ENCODE measurements around the gene CDC25C.
"Not testable (repeated sequence)": the region's sequence is repeated elsewhere in the genome, so short reads cannot be mapped to it uniquely, and the experiment has no call there.

CDC25C gene

DNA sequence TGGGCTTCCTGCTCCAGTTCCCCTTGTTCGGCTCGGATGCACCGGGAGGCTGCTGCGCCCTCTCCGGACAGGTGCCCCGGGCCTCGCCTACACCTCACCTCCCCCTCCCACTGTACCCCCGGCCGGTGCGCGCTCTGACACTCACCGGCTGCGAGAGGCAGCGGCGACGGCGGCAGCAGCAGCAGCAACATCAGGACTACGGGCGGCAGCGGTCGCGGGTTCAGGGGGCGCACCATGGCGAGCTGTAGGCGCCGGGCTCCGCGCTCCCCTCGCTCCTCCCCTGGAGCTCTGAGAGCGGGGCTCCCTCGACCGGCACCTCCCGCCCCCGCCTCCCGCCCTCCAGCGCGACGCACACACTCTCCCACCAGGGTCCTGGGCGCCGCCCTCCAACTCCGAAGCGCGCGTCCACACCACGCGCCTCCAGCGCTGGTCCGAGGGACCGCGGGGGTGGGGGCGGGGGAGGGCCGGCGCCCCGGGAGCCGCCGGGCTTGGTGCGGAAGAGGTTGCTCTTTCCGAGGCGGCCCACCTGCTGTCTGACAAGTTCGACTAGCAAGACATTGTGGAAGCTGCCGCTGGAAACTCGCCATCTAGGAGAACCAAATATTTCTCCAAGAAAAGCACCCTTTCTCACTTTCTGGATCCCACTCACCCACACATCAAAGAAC is 57.3 kb downstream of the CDC25C start, which contains the start of gene GFRA3:
TSS of gene GFRA3 (minus strand) at position 433 of the 665 bp plus-strand sequence. CDS start at position 236, 197 bp downstream.
- H3K9ac ChIP-seq (ENCODE audit: low read length) = no peak within 1 kb of the TSS
- H3K27me3 ChIP-seq (replicated peaks; ENCODE audit: control insufficient read depth, insufficient read depth, low read length) = peaks cover 41% of the 10 kb centered on the region
- H3K4me1 ChIP-seq (ENCODE audit: control insufficient read depth, insufficient read depth, low read length) = no peaks in the 10 kb centered on the region
- peak; percentile 7 for DNase-seq (ENCODE audit: low read depth)
- no peaks in the 10 kb centered on the region for H3K36me3 ChIP-seq (ENCODE audit: control insufficient read depth, insufficient read depth, low read length, severe bottlenecking)
- H3K4me3 ChIP-seq (ENCODE audit: low read length) = no peak within 1 kb of the TSS
- peaks cover 3% of the 10 kb centered on the region for H3K9me3 ChIP-seq (ENCODE audit: control insufficient read depth, low read length)

DNA sequence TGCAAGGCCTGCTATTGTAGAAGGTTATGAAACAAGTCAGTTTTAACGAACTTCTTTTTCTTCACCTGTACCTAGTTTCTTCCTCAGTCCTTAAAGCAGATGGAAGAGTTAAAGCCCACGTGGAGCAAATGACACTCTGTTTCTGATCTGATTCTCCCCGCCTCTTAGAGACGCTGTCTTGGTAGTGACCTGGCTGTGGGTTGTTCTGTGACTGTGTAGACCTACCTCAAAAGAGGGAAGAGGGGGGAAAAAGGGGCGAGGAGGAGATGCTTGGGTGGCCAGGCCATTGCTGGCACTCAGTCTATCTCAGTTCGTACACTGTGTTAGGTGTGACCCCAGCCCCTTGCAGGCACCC is 57.8 kb downstream of the CDC25C start:
- Histone ChIP-seq H3K4me3 (ENCODE audit: low read length) (no peak overlapping the region), H3K36me3 (ENCODE audit: control insufficient read depth, insufficient read depth, low read length, severe bottlenecking) (no peaks in the 10 kb centered on the region), H3K9me3 (ENCODE audit: control insufficient read depth, low read length) (peaks cover 3% of the 10 kb centered on the region), H3K4me1 (ENCODE audit: control insufficient read depth, insufficient read depth, low read length) (no peaks in the 10 kb centered on the region), H3K9ac (ENCODE audit: low read length) (no peak overlapping the region), H3K27me3 (replicated peaks; ENCODE audit: control insufficient read depth, insufficient read depth, low read length) (peaks cover 41% of the 10 kb centered on the region)
- DNase-seq (ENCODE audit: low read depth) = no peak

DNA sequence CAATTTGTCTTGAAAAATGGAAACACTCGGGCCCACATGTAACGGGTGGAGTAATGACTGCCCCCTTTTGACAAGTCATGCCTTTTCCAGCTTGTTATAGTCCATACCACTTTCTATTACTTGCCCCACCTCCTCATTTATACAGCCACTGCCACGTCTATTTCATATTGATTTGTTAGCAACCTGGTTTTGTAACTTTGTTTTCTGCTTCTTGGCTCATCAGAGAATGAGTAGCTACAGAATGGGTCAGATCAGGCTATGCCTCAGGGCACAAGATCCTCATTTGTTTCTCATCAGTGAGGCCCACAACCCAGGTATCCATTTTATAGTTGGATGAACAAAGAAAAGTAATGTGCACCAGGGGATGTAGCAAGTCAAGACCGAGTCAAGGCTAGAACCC is 58.9 kb downstream of the CDC25C start:
- no peaks in the 10 kb centered on the region for H3K36me3 ChIP-seq (ENCODE audit: control insufficient read depth, insufficient read depth, low read length, severe bottlenecking)
- DNase-seq (ENCODE audit: low read depth) = no peak
- no peak overlapping the region for H3K9ac ChIP-seq (ENCODE audit: low read length)
- no peaks in the 10 kb centered on the region for H3K9me3 ChIP-seq (ENCODE audit: control insufficient read depth, low read length)
- H3K4me3 ChIP-seq (ENCODE audit: low read length) = no peak overlapping the region
- H3K4me1 ChIP-seq (ENCODE audit: control insufficient read depth, insufficient read depth, low read length) = no peaks in the 10 kb centered on the region
- peaks cover 41% of the 10 kb centered on the region for H3K27me3 ChIP-seq (replicated peaks; ENCODE audit: control insufficient read depth, insufficient read depth, low read length)

DNA sequence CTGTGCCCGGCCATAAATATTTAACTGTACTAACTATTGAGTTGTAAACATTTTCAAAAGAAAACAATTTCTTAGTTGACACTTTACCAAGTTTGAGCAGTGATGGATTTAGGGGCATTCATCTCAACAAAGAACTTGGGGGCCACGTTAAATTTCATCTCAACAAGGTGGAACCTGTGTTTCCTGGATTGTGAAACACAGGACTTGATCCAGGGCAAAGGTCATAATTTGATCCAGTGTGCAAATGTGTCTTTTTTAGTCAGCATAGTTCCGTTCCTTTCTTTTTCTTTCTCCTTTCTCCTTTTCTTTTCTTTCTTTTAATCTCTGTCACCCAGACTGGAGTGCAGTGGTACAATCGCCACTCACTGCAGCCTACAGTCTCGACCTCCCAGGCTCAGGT is 60.3 kb downstream of the CDC25C start:
- Histone ChIP-seq H3K9ac (ENCODE audit: low read length) (no peak overlapping the region), H3K9me3 (ENCODE audit: control insufficient read depth, low read length) (no peaks in the 10 kb centered on the region), H3K4me1 (ENCODE audit: control insufficient read depth, insufficient read depth, low read length) (no peaks in the 10 kb centered on the region), H3K27me3 (replicated peaks; ENCODE audit: control insufficient read depth, insufficient read depth, low read length) (peaks cover 36% of the 10 kb centered on the region), H3K4me3 (ENCODE audit: low read length) (no peak overlapping the region), H3K36me3 (ENCODE audit: control insufficient read depth, insufficient read depth, low read length, severe bottlenecking) (no peaks in the 10 kb centered on the region)
- no peak for DNase-seq (ENCODE audit: low read depth)

GRCh38 chr5:138264183-138264582 is 67.4 kb downstream of the CDC25C start:
- Histone ChIP-seq H3K9ac (ENCODE audit: low read length) (no peak overlapping the region), H3K9me3 (ENCODE audit: control insufficient read depth, low read length) (no peaks in the 10 kb centered on the region), H3K4me1 (ENCODE audit: control insufficient read depth, insufficient read depth, low read length) (no peaks in the 10 kb centered on the region), H3K36me3 (ENCODE audit: control insufficient read depth, insufficient read depth, low read length, severe bottlenecking) (no peaks in the 10 kb centered on the region), H3K27me3 (replicated peaks; ENCODE audit: control insufficient read depth, insufficient read depth, low read length) (peaks cover 19% of the 10 kb centered on the region), H3K4me3 (ENCODE audit: low read length) (no peak overlapping the region)
- no peak for DNase-seq (ENCODE audit: low read depth)

DNA sequence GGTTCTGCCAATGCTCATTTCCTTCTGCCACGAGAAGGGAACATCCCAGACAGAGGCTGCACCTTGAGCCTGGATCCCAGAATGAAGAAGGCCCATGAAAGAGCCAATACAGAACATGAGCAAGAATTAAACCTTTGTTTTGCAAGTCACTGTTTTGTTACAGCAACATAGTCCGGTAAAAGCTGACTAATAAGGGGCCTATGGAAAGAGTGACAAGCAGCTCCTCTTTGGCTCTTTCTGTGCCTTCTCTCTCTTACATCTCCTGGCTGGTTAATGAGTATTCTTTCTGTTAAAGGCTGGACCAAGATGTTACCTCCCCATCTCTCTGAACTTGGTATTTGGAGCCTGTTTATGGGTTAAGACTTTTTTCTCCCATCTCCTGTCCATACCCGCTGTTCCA is 68.0 kb downstream of the CDC25C start:
- H3K4me3 ChIP-seq (ENCODE audit: low read length) = no peak overlapping the region
- no peak for DNase-seq (ENCODE audit: low read depth)
- H3K9me3 ChIP-seq (ENCODE audit: control insufficient read depth, low read length) = no peaks in the 10 kb centered on the region
- no peaks in the 10 kb centered on the region for H3K4me1 ChIP-seq (ENCODE audit: control insufficient read depth, insufficient read depth, low read length)
- H3K27me3 ChIP-seq (replicated peaks; ENCODE audit: control insufficient read depth, insufficient read depth, low read length) = peaks cover 19% of the 10 kb centered on the region
- no peak overlapping the region for H3K9ac ChIP-seq (ENCODE audit: low read length)
- H3K36me3 ChIP-seq (ENCODE audit: control insufficient read depth, insufficient read depth, low read length, severe bottlenecking) = no peaks in the 10 kb centered on the region

GRCh38 chr5:138258704-138259292 is 72.8 kb downstream of the CDC25C start:
- H3K9ac ChIP-seq (ENCODE audit: low read length) = no peak overlapping the region
- no peaks in the 10 kb centered on the region for H3K9me3 ChIP-seq (ENCODE audit: control insufficient read depth, low read length)
- H3K27me3 ChIP-seq (replicated peaks; ENCODE audit: control insufficient read depth, insufficient read depth, low read length) = peaks cover 25% of the 10 kb centered on the region
- no peak overlapping the region for H3K4me3 ChIP-seq (ENCODE audit: low read length)
- H3K36me3 ChIP-seq (ENCODE audit: control insufficient read depth, insufficient read depth, low read length, severe bottlenecking) = no peaks in the 10 kb centered on the region
- DNase-seq (ENCODE audit: low read depth) = no peak
- H3K4me1 ChIP-seq (ENCODE audit: control insufficient read depth, insufficient read depth, low read length) = no peaks in the 10 kb centered on the region

GRCh38 chr5:138257583-138257982 is 74.0 kb downstream of the CDC25C start:
- H3K4me3 ChIP-seq (ENCODE audit: low read length) = no peak overlapping the region
- H3K27me3 ChIP-seq (replicated peaks; ENCODE audit: control insufficient read depth, insufficient read depth, low read length) = peaks cover 34% of the 10 kb centered on the region
- no peaks in the 10 kb centered on the region for H3K4me1 ChIP-seq (ENCODE audit: control insufficient read depth, insufficient read depth, low read length)
- H3K36me3 ChIP-seq (ENCODE audit: control insufficient read depth, insufficient read depth, low read length, severe bottlenecking) = no peaks in the 10 kb centered on the region
- H3K9me3 ChIP-seq (ENCODE audit: control insufficient read depth, low read length) = no peaks in the 10 kb centered on the region
- no peak overlapping the region for H3K9ac ChIP-seq (ENCODE audit: low read length)
- DNase-seq (ENCODE audit: low read depth) = no peak

- H3K9ac ChIP-seq (ENCODE audit: low read length) = no peak overlapping the region
- H3K36me3 ChIP-seq (ENCODE audit: control insufficient read depth, insufficient read depth, low read length, severe bottlenecking) = no peaks in the 10 kb centered on the region
- no peaks in the 10 kb centered on the region for H3K9me3 ChIP-seq (ENCODE audit: control insufficient read depth, low read length)
- H3K4me1 ChIP-seq (ENCODE audit: control insufficient read depth, insufficient read depth, low read length) = no peaks in the 10 kb centered on the region
- no peak for DNase-seq (ENCODE audit: low read depth)
- peaks cover 55% of the 10 kb centered on the region for H3K27me3 ChIP-seq (replicated peaks; ENCODE audit: control insufficient read depth, insufficient read depth, low read length)
- no peak overlapping the region for H3K4me3 ChIP-seq (ENCODE audit: low read length)
These were observed 78.7 kb downstream of the CDC25C start for GRCh38 chr5:138252944-138253343.

GRCh38 chr5:138247800-138248199 is 83.8 kb downstream of the CDC25C start:
- DNase-seq (ENCODE audit: low read depth); H3K4me3 ChIP-seq (ENCODE audit: low read length); H3K9ac ChIP-seq (ENCODE audit: low read length); H3K36me3 ChIP-seq (ENCODE audit: control insufficient read depth, insufficient read depth, low read length, severe bottlenecking); H3K9me3 ChIP-seq (ENCODE audit: control insufficient read depth, low read length); H3K4me1 ChIP-seq (ENCODE audit: control insufficient read depth, insufficient read depth, low read length): not testable (repeated sequence)
- peaks cover 43% of the 10 kb centered on the region for H3K27me3 ChIP-seq (replicated peaks; ENCODE audit: control insufficient read depth, insufficient read depth, low read length)

GRCh38 chr5:138246822-138247221 is 84.8 kb downstream of the CDC25C start:
- no peaks in the 10 kb centered on the region for H3K4me1 ChIP-seq (ENCODE audit: control insufficient read depth, insufficient read depth, low read length)
- no peak for DNase-seq (ENCODE audit: low read depth)
- H3K4me3 ChIP-seq (ENCODE audit: low read length) = no peak overlapping the region
- H3K36me3 ChIP-seq (ENCODE audit: control insufficient read depth, insufficient read depth, low read length, severe bottlenecking) = no peaks in the 10 kb centered on the region
- no peaks in the 10 kb centered on the region for H3K9me3 ChIP-seq (ENCODE audit: control insufficient read depth, low read length)
- no peak overlapping the region for H3K9ac ChIP-seq (ENCODE audit: low read length)
- H3K27me3 ChIP-seq (replicated peaks; ENCODE audit: control insufficient read depth, insufficient read depth, low read length) = peaks cover 45% of the 10 kb centered on the region

DNA sequence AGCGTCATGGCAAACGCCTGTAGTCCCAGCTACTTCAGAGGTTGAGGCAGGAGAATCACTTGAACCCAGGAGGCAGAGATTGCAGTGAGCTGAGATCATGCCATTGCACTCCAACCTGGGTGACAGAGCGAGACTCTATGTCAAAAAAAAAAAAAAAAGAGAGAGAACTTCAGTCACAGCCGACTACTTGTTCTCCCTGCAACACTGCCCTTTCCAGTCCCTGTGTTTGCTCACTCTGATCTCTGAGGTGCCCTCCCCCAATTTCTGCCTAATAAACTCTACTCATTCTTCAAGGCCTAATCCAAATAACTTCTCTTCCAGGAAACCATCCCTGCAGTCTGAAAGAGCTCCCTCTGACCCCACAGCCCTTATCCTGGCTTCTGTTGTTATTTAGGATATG is 85.3 kb downstream of the CDC25C start:
- Histone ChIP-seq H3K4me1 (ENCODE audit: control insufficient read depth, insufficient read depth, low read length) (no peaks in the 10 kb centered on the region), H3K36me3 (ENCODE audit: control insufficient read depth, insufficient read depth, low read length, severe bottlenecking) (no peaks in the 10 kb centered on the region), H3K4me3 (ENCODE audit: low read length) (no peak overlapping the region), H3K9ac (ENCODE audit: low read length) (no peak overlapping the region), H3K27me3 (replicated peaks; ENCODE audit: control insufficient read depth, insufficient read depth, low read length) (peaks cover 46% of the 10 kb centered on the region), H3K9me3 (ENCODE audit: control insufficient read depth, low read length) (no peaks in the 10 kb centered on the region)
- no peak for DNase-seq (ENCODE audit: low read depth)
